NB4 (cell line): ENCODE measurements around the gene EID1.

Source experiments
- POLR2A ChIP-seq: IDR thresholded peaks from 2 replicates; pipeline ENCODE4 v1.6.1; 2011; ENCODE audit warnings: mild to moderate bottlenecking; ENCODE audit not compliant: insufficient read length; ENCODE audit errors: extremely low read depth
- TF ChIP-seq, protein P1 (sequence below): IDR thresholded peaks from one replicate; pipeline ENCODE4 v1.5.1; 2012; ENCODE audit warnings: low read depth, low read length
- TF ChIP-seq, protein P2 (sequence below): IDR thresholded peaks from 2 replicates; pipeline ENCODE4 v1.6.1; 2011; ENCODE audit warnings: low read depth, low read length

- TF ChIP-seq, protein P1, sequence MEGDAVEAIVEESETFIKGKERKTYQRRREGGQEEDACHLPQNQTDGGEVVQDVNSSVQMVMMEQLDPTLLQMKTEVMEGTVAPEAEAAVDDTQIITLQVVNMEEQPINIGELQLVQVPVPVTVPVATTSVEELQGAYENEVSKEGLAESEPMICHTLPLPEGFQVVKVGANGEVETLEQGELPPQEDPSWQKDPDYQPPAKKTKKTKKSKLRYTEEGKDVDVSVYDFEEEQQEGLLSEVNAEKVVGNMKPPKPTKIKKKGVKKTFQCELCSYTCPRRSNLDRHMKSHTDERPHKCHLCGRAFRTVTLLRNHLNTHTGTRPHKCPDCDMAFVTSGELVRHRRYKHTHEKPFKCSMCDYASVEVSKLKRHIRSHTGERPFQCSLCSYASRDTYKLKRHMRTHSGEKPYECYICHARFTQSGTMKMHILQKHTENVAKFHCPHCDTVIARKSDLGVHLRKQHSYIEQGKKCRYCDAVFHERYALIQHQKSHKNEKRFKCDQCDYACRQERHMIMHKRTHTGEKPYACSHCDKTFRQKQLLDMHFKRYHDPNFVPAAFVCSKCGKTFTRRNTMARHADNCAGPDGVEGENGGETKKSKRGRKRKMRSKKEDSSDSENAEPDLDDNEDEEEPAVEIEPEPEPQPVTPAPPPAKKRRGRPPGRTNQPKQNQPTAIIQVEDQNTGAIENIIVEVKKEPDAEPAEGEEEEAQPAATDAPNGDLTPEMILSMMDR: no peak
- TF ChIP-seq POLR2A: no peak
- TF ChIP-seq, protein P2, sequence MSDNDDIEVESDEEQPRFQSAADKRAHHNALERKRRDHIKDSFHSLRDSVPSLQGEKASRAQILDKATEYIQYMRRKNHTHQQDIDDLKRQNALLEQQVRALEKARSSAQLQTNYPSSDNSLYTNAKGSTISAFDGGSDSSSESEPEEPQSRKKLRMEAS: no peak
These were observed 6.4 kb upstream of the EID1 start for GRCh38 chr15:48871542-48871941.
